Endometrial microvascular endothelial cells (primary cell): ENCODE measurements around the gene CHCHD1. TPM values are rescaled to one million over a fixed set of nuclear protein-coding genes. Genes with fewer than 3 reads are reported as not detected.

Experiments used
- in situ Hi-C: cut with HindIII; loops from 2 replicates; pipeline ENCODE4 v1.10.0; 2017; ENCODE audit warnings: low sequenced_read_pairs, low pct_unique_long_range_greater_than_20kb; ENCODE audit errors: inconsistent ontology term
- total RNA-seq: library from RNA; depleted of rRNA; stranded (reverse); fragments of >200 nt; gene quantifications from one replicate; pipeline ENCODE4 v1.2.3, GENCODE V29; 2015; ENCODE audit errors: inconsistent ontology term

Gene CHCHD1
- total RNA-seq, 1 donor from 2014 or later: 60.0 TPM

GRCh38 chr10:73806176-73806950 lies 24.5 kb downstream of the CHCHD1 start:
- in situ Hi-C loops: no loop called here

- in situ Hi-C loops: no loop called here
These were observed 25.6 kb downstream of the CHCHD1 start for GRCh38 chr10:73807471-73807870.

DNA sequence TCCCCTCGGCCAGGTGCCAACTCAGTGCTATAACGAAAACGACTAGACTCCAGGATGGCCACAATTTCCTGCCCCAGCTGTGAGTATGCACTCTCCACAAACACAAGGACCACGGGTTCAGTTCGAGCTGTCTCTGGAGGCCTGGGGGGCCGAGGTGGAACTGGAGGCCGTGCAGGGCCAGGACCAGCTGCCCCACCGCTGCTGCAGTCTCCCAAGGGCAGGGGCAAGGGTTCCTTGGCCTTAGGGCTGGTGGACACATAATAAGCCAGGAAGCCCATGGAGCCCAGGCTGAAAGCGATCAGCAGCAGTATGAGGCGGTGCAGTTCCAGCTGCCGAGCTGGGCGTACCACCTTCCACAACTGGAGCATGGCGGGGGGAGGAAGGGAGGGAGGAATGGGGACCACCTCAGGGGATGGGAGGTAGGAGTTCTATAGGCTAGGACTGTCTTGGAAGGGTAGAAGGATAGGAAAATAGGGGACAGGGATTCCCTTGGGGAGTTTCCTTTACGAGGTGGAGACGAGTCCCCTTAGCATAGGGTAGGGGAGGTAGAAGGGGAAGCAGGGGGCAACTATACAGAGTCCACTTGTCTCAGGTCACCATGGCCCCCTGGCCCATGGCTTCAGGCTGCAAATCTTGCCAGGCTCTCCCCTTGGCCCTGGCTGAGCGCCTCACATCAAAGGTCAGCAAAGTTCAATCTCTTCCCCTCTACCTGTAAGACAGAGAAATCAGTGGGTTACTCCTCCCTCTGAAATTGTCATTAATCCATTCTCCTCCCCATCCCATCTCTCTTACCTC lies 26.4 kb downstream of the CHCHD1 start:
- in situ Hi-C loops: no loop called here

- in situ Hi-C loops: no loop called here
These were observed 27.4 kb downstream of the CHCHD1 start for GRCh38 chr10:73809061-73809818.

DNA sequence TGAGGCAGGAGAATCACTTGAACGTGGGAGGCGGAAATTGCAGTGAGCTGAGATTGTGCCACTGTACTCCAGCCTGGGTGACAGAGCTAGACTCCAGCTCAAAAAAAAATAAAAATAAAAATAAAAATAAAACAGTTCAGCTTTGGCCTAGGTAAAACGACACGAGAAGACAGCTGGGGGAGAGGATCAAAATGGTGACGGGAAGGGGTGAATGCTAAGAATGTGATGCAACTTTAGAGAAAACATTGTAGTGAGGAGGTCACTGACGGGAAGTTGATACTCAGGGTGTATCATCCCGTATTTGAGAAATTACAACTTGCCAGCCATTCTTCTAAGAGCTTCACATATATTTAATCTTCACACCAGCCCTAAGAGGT lies 28.5 kb downstream of the CHCHD1 start:
- in situ Hi-C loops: no loop called here

GRCh38 chr10:73810735-73811465 lies 29.1 kb downstream of the CHCHD1 start:
- in situ Hi-C loops: no loop called here

- in situ Hi-C loops: no loop called here
These were observed 30.8 kb downstream of the CHCHD1 start for GRCh38 chr10:73812657-73813056.

GRCh38 chr10:73813333-73813732 lies 31.5 kb downstream of the CHCHD1 start:
- in situ Hi-C loops: no loop called here

GRCh38 chr10:73814276-73814895 lies 32.5 kb downstream of the CHCHD1 start:
- in situ Hi-C loops: no loop called here

DNA sequence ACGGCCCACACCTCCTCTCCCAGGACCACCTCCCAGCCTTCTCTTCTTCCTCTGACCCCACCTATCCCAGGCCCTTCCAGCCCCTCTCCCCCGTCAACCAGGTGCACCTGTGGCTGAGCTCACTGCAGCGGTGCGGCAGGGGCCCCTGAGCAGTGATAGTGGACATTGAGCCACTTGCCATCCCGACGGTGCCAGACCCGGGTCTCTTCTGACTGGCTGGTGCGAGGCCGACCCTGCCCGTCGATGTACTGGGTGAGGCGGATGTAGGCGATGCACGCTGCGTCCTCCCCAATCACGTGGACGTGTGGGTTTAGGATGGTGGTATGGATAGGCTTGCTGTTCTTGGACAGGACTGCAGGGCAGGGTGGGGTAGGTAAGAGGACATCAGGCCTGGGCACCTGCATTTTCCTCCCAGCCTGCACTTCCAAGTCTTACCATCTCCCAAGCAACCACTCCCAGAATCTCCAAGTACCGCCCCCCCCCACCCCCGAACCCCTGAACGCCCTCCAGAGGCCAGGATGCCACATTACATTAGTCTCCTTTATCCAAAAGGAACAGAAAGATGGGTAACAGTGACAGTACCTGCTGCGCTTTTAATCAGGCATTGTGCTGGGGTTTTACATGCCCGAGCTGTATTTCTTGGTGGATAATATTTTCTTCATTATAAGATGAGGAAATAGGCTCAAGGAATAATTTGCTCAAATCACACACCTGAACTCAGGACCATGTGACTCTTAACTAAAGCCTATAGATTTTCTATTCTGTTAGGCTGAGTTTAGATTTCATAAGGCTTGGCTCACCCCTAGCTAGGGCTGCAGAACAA lies 33.3 kb downstream of the CHCHD1 start:
- in situ Hi-C loops: no loop called here

DNA sequence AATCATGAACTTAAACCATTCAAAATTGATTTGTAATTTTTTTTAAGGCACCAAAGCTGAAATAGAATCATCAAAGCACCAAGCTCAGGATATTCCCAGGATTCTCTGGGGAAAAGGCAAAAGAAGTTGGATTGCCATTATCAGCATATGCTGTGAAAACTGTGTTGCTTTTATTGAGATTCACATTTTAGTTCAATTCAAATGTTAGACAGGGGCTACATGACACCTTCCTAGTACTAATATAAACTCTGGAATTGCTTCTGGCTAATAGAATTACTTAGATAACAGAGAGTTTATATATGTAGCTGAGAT lies 33.8 kb downstream of the CHCHD1 start:
- in situ Hi-C loops: no loop called here

DNA sequence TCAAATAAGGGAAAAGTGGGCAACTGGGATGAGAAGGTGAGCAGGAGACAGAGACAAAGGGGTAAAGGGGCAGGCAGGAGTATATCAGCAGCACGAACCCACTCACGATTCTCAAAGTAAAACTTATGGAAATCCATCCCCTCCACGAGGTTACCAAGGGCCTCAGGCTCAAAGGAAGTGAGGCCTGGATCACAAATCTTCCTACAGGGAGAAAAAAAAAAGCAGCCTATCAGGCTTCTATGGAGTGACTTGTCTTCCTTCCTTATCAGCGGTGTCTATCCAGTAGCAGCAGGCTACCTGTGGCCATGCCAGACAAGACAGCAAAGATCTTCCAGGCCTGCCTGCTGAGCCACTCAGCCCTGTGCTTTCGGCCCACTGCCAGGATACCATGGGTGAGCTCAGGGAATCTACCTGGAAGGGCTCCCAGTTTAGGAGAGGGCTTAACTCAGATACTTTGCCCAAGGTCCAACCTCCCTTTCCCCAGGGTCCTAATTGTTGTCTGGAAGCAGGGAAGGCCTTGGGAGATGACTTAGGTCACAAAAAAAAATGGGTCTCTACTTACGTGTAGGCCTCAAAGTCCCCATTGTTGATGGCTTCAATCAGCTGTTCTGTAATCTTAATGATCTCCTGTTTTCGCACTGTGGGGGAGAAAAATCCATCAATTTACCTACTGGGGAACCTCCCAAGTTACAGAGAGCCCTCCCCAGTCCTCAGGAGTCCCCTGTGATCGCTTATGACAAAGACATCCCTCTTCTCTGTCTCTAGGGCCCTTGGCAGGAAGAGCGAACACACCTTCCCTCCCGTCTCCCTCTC lies 35.3 kb downstream of the CHCHD1 start:
- in situ Hi-C loops: no loop called here

- in situ Hi-C loops: no loop called here
These were observed 36.0 kb downstream of the CHCHD1 start for GRCh38 chr10:73817826-73818225.

DNA sequence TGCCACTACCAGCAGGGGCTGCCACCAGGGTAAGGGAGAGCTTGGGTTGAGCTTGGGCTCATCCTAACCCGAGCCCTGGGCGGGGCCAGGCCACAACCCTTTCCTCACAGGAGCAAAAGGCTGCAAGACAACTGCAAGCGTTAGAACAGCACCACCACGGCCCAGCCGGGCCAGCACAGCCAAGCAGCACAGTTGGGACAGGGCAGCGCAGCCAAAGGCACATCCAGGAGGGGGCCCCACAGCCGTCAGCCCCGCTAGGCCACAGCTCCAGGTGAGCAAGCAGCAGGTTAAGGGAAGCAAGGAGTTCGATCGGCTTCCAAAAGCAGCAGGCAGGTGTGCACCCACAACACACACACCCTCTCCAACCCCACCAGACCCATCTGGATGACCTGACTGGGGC lies 36.6 kb downstream of the CHCHD1 start:
- in situ Hi-C loops: no loop called here

- in situ Hi-C loops: no loop called here
These were observed 37.2 kb downstream of the CHCHD1 start for GRCh38 chr10:73819081-73819480.

DNA sequence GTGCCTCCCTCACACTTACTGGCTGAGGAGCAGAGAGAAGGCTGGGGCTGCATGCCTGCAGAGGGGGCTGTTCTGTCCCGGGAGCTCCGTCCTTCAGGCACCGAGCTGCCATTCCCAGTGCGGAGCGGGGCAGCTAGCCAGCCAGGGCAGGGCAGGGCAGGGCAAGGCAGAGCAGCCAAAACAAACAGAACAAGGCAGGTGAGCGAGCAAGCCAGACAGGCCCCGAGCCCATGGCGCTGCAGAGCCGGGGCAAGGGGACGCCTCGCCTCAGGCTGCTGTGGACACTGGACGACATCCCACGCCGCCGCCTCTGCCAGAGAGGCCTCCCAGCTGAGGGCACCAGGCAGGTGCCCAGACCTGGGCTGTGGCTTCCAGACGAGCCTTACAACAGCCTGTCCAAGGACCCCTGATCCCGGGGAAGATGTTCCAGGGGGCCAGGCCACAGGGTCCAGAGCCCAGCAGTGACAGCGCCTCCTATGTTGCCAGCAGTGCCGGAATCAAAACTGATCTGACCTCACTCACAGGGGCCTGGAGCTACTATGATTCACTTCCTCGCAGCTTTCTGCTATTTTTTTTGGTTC lies 37.8 kb downstream of the CHCHD1 start:
- in situ Hi-C loops: no loop called here

DNA sequence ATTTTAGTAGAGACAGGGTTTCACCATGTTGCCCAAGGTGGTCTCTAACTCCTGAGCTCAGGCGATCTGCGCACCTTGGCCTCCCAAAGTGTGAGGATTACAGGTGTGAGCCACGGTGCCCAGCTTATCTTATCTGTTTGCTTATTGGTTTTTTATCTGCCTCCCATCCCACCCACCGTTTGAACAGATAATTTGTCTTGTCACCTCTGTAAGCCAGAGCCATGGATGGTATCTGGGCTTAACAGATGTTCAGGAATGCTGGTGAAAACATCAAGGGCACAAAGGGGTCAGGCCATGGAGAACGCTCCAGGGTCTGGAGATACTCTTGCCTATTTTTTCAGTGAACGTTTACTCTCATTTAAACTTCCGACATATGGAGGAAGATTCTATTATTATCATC lies 41.5 kb downstream of the CHCHD1 start:
- in situ Hi-C loops: no loop called here
